Inferior parietal cortex (tissue), 1 donor: Measurements from ENCODE around the gene ZNF787.
"Not testable (repeated sequence)": the region's sequence is repeated elsewhere in the genome, so short reads cannot be mapped to it uniquely, and the experiment has no call there.

Experiments used
- DNase-seq: peaks from one replicate; pipeline ENCODE4 v3.0.0-alpha.2; 2016; ENCODE audit errors: extremely low spot score

Gene ZNF787

GRCh38 chr19:56121180-56122167 lies at the start of gene ZNF787:
TSS of gene ZNF787 (minus strand) at chr19:56121295. CDS start at chr19:56103217, 18,078 bp downstream.
- DNase-seq, result peak; percentile 96

GRCh38 chr19:56170261-56170660 lies 49.2 kb upstream of the ZNF787 start:
- no peak for DNase-seq

GRCh38 chr19:56167064-56167578 lies 46.0 kb upstream of the ZNF787 start:
- no peak for DNase-seq

GRCh38 chr19:56163097-56163496 lies 42.0 kb upstream of the ZNF787 start:
- DNase-seq, result no peak

GRCh38 chr19:56162258-56162657 lies 41.2 kb upstream of the ZNF787 start:
- DNase-seq, result no peak

GRCh38 chr19:56161534-56161933 lies 40.4 kb upstream of the ZNF787 start:
- no peak for DNase-seq

- no peak for DNase-seq
These were observed 38.7 kb upstream of the ZNF787 start for GRCh38 chr19:56159622-56160271.

GRCh38 chr19:56159009-56159559 lies 38.0 kb upstream of the ZNF787 start:
- no peak for DNase-seq

GRCh38 chr19:56158170-56158757 lies 37.2 kb upstream of the ZNF787 start:
- DNase-seq, result no peak

GRCh38 chr19:56156768-56157167 lies 35.7 kb upstream of the ZNF787 start:
- no peak for DNase-seq

- no peak for DNase-seq
These were observed 34.1 kb upstream of the ZNF787 start for GRCh38 chr19:56155124-56155687.

- no peak for DNase-seq
These were observed 32.4 kb upstream of the ZNF787 start for GRCh38 chr19:56153507-56153906.

GRCh38 chr19:56152644-56153043 lies 31.5 kb upstream of the ZNF787 start:
- no peak for DNase-seq

GRCh38 chr19:56150358-56150757 lies 29.3 kb upstream of the ZNF787 start:
- no peak for DNase-seq

GRCh38 chr19:56149656-56150038 lies 28.6 kb upstream of the ZNF787 start:
- no peak for DNase-seq

- DNase-seq, result not testable (repeated sequence)
These were observed 28.0 kb upstream of the ZNF787 start for GRCh38 chr19:56148955-56149655.

GRCh38 chr19:56148096-56148495 lies 27.0 kb upstream of the ZNF787 start:
- no peak for DNase-seq

- no peak for DNase-seq
These were observed 26.2 kb upstream of the ZNF787 start for GRCh38 chr19:56147307-56147706.

- no peak for DNase-seq
These were observed 25.8 kb upstream of the ZNF787 start for GRCh38 chr19:56146904-56147303.

- DNase-seq, result no peak
These were observed 24.6 kb upstream of the ZNF787 start for GRCh38 chr19:56145698-56146097.

GRCh38 chr19:56144831-56145230 lies 23.7 kb upstream of the ZNF787 start:
- no peak for DNase-seq
